Left renal cortex interstitium (tissue), 4 donors: Measurements from ENCODE around the gene FKBP15. TPM values are rescaled to one million over a fixed set of nuclear protein-coding genes. Genes with fewer than 3 reads are reported as not detected.

Experiments
- polyA plus RNA-seq, 4 donors: library from polyadenylated mRNA; unstranded; fragments of 120-200 nt; gene quantifications; one replicate each; pipeline ENCODE4 v1.2.1, GENCODE V29; 2013; ENCODE audit not compliant: insufficient read length in 4 of 4

FKBP15 gene
- polyA plus RNA-seq, 4 donors: 25.8 to 33.6 (median 30.4) TPM

Other genes starting within 250 kb of the FKBP15 start
- 10 to 100 TPM in 1 of 4 donors, 1 to 10 TPM in 3; 9.6 to 10.1 (median 9.9) TPM for gene ZNF883, start 209.1 kb downstream of the FKBP15 start, polyA plus RNA-seq
- gene ZFP37, start 164.6 kb downstream of the FKBP15 start, polyA plus RNA-seq: 10 to 100 TPM; 10.4 to 15.0 (median 12.1) TPM
- 1 to 10 TPM; 2.7 to 4.5 (median 3.7) TPM for gene SLC31A2, start 70.3 kb downstream of the FKBP15 start, polyA plus RNA-seq
- 10 to 100 TPM; 19.7 to 27.2 (median 23.8) TPM for gene SLC31A1, start 267 bp upstream of the FKBP15 start, polyA plus RNA-seq
- gene CDC26, start 54.3 kb upstream of the FKBP15 start, polyA plus RNA-seq: 10 to 100 TPM; 37.3 to 42.9 (median 39.6) TPM
- 10 to 100 TPM; 30.9 to 44.2 (median 36.2) TPM for gene PRPF4, start 54.4 kb upstream of the FKBP15 start, polyA plus RNA-seq
- 1 to 10 TPM; 6.1 to 7.1 (median 6.8) TPM for gene RNF183, start 82.1 kb upstream of the FKBP15 start, polyA plus RNA-seq
- 1 to 10 TPM; 6.2 to 8.5 (median 7.3) TPM for gene WDR31, start 119.0 kb upstream of the FKBP15 start, polyA plus RNA-seq
- 10 to 100 TPM in 1 of 4 donors, 1 to 10 TPM in 3; 8.9 to 11.1 (median 9.3) TPM for gene BSPRY, start 128.3 kb upstream of the FKBP15 start, polyA plus RNA-seq
- gene HDHD3, start 155.7 kb upstream of the FKBP15 start, polyA plus RNA-seq: 10 to 100 TPM; 31.3 to 49.3 (median 38.1) TPM
- gene ALAD, start 180.0 kb upstream of the FKBP15 start, polyA plus RNA-seq: 10 to 100 TPM; 37.0 to 54.5 (median 47.6) TPM
- 10 to 100 TPM; 61.5 to 68.1 (median 65.2) TPM for gene POLE3, start 189.4 kb upstream of the FKBP15 start, polyA plus RNA-seq
- gene C9orf43, start 189.5 kb upstream of the FKBP15 start, polyA plus RNA-seq: 1 to 10 TPM in 2 of 4 donors, under 1 TPM in 2; 0.65 to 1.1 (median 0.95) TPM
- 10 to 100 TPM; 41.3 to 52.9 (median 47.4) TPM for gene RGS3, start 242.4 kb upstream of the FKBP15 start, polyA plus RNA-seq